K562 (cell line): ENCODE measurements around the gene OGFR. TPM values are rescaled to one million over a fixed set of nuclear protein-coding genes. Genes with fewer than 3 reads are reported as not detected.
A peak's percentile ranks its signal among the peaks of the same experiment; 100 is the strongest.

Source experiments
- E2F6 ChIP-seq, 2 experiments: IDR thresholded peaks; 2 replicates each; pipeline ENCODE4 v1.6.1; 2011; ENCODE audit warnings: borderline replicate concordance in 1 of 2, control low read depth in 1 of 2, low read depth in 1 of 2, low read length in 1 of 2, mild to moderate bottlenecking in 1 of 2, mixed read lengths in 1 of 2, moderate library complexity in 1 of 2; ENCODE audit not compliant: insufficient read depth in 1 of 2, insufficient read length in 1 of 2, poor library complexity in 1 of 2, severe bottlenecking in 1 of 2; ENCODE audit errors: extremely low read depth in 1 of 2
- POLR2G ChIP-seq: fragments of 200-400 bp; formaldehyde crosslinking; IDR thresholded peaks from 2 replicates; pipeline ENCODE4 v1.6.1; 2017; ENCODE audit warnings: low read depth, mild to moderate bottlenecking, antibody characterized with exemption, low read length, moderate library complexity
- SAP30 ChIP-seq: fragments of 200-600 bp; sonication (generic); IDR thresholded peaks from 2 replicates; pipeline ENCODE4 v1.6.1; 2012; ENCODE audit warnings: borderline replicate concordance, low read depth, mild to moderate bottlenecking, moderate library complexity, low read length, control low read depth, inconsistent platforms; ENCODE audit not compliant: insufficient read depth, poor library complexity, severe bottlenecking
- ZBTB33 ChIP-seq: sonication (generic); formaldehyde crosslinking; IDR thresholded peaks from 2 replicates; pipeline ENCODE4 v1.8.1; 2023; ENCODE audit warnings: mild to moderate bottlenecking, missing genetic modification reagents
- polyA plus RNA-seq, 8 experiments: library from polyadenylated mRNA; depleted of rRNA in 4 of 8; stranded (reverse) in 5 of 8; unstranded in 3 of 8; fragments of >200 nt; fragmentation: Nextera tagmentation in 2 of 8; fragmentation: Illumina TruSeq in 1 of 8; extraction: Ambion mirVana in 2 of 8; extraction: Trizol in 1 of 8; gene quantifications; 2 replicates each; pipeline versions ENCODE4 v1.2.1 to v1.2.3, GENCODE V29; 2011 to 2014; ENCODE audit warnings: inconsistent platforms in 1 of 8, missing spikeins in 1 of 8
- total RNA-seq, 7 experiments: library from RNA; depleted of rRNA in 6 of 7; stranded (reverse); fragments of >200 nt in 6 of 7; fragmentation: Illumina TruSeq in 2 of 7; extraction: Trizol in 2 of 7; gene quantifications; 2 replicates each; pipeline versions ENCODE4 v1.2.1 to v1.2.3, GENCODE V29; 2011 to 2021; ENCODE audit warnings: low replicate concordance in 1 of 7
- TF ChIP-seq, protein P1 (sequence below), 3 experiments: fragments of 200-800 bp in 1 of 3; fragments of 250-450 bp in 1 of 3; fragments of 450-650 bp in 1 of 3; sonication (Bioruptor Pico) in 1 of 3; sonication (Bioruptor generic) in 1 of 3; formaldehyde crosslinking in 1 of 3; IDR thresholded peaks; 2 replicates each; pipeline versions ENCODE4 v1.6.1 to v1.8.0; 2016 to 2022; ENCODE audit warnings: mild to moderate bottlenecking in 2 of 3, missing genetic modification characterization in 2 of 3, missing compliant biosample characterization in 1 of 3, moderate library complexity in 1 of 3

The OGFR gene
- total and polyA plus RNA-seq, 9 of the 15 experiments (the other 6 are each of a cell fraction or from before 2014, with no cell fraction given): 0.39 to 56.3 (median 17.5) TPM

DNA sequence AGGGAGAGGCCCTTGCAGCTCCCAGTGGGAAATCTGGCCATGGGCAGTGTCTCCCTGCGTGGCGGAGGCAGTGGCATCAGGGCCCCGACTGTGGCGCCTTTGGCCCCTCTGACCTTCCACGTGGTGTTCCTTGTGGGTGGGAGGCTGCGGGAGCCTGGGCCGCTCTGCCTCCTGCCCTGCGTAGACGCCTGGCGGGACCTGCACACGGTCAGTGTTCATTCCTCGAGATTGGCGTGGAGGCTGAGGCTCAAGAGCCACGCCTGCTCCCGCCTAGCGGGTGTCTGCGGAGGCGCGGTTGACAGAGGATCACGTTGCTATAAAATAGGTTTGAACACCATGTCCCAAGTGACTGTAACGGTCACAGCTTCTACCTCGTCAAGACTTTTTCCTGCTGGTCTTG, 26.2 kb downstream of the OGFR start (continued):
- TF ChIP-seq E2F6 (IDR thresholded peaks at IDR 0.05; ENCODE audit: borderline replicate concordance in 1 of 2, extremely low read depth in 1 of 2, insufficient read depth in 1 of 2, insufficient read length in 1 of 2, low read depth in 1 of 2, low read length in 1 of 2, poor library complexity in 1 of 2, severe bottlenecking in 1 of 2): peak in 1 of 2 experiments; percentile 52
- no peak for TF ChIP-seq POLR2G
- TF ChIP-seq, protein P1, sequence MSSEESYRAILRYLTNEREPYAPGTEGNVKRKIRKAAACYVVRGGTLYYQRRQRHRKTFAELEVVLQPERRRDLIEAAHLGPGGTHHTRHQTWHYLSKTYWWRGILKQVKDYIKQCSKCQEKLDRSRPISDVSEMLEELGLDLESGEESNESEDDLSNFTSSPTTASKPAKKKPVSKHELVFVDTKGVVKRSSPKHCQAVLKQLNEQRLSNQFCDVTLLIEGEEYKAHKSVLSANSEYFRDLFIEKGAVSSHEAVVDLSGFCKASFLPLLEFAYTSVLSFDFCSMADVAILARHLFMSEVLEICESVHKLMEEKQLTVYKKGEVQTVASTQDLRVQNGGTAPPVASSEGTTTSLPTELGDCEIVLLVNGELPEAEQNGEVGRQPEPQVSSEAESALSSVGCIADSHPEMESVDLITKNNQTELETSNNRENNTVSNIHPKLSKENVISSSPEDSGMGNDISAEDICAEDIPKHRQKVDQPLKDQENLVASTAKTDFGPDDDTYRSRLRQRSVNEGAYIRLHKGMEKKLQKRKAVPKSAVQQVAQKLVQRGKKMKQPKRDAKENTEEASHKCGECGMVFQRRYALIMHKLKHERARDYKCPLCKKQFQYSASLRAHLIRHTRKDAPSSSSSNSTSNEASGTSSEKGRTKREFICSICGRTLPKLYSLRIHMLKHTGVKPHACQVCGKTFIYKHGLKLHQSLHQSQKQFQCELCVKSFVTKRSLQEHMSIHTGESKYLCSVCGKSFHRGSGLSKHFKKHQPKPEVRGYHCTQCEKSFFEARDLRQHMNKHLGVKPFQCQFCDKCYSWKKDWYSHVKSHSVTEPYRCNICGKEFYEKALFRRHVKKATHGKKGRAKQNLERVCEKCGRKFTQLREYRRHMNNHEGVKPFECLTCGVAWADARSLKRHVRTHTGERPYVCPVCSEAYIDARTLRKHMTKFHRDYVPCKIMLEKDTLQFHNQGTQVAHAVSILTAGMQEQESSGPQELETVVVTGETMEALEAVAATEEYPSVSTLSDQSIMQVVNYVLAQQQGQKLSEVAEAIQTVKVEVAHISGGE (CRISPR knock-in tag; IDR thresholded peaks at IDR 0.05): no peak
- TF ChIP-seq SAP30: no peak
- TF ChIP-seq ZBTB33 (CRISPR knock-in tag): peak; percentile 94
- TF ChIP-seq, all 486 proteins: peak for 4
